SK-MEL-5 (cell line): ENCODE results near the gene USHBP1. TPM values are rescaled to one million over a fixed set of nuclear protein-coding genes. Genes with fewer than 3 reads are reported as not detected.

Experiments
- DNase-seq: peaks from one replicate; pipeline ENCODE4 v3.0.0-alpha.2; 2016; ENCODE audit warnings: low read depth, low spot score
- in situ Hi-C: cut with HindIII; loops from 2 replicates; pipeline ENCODE4 v1.10.0; 2016; ENCODE audit warnings: low sequenced_read_pairs, high pct_unique_total_duplicates, low pct_unique_long_range_greater_than_20kb
- total RNA-seq: library from RNA; depleted of rRNA; stranded (reverse); fragments of >200 nt; shearing (Covaris generic); gene quantifications from 2 replicates; pipeline ENCODE4 v1.2.3, GENCODE V29; 2014

USHBP1 gene
- total RNA-seq, 1 experiment from 2014 or later: not detected

DNA sequence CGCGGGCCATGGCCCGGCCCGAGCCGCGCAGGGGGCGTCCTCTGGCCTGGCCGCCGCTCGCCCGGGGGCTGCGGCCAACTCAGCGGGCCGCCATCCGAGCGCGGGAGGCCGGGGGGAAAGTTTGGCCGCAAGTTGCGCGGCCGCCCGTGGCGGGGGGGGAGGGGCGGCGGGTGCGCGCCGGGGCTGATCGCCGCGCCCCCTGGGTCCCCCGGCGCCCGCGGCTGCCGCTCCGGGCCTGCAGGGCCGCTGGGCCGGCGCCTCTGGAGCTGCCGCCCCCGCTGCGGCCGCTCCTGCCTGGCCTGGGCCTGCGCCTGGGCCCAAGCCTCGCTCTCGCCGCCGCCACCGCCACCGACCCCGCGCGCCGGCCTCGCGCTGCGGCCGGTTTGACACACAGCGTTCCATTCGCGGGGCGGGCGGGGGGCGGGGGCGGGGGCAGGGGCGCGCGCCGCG lies 19.0 kb downstream of the USHBP1 start, which contains the start of gene NR2F6:
TSS of gene NR2F6 (minus strand) at position 385 of the 450 bp plus-strand sequence. CDS start 699 bp downstream, outside the sequence.
- in situ Hi-C loops: no loop called here
- DNase-seq: no peak

DNA sequence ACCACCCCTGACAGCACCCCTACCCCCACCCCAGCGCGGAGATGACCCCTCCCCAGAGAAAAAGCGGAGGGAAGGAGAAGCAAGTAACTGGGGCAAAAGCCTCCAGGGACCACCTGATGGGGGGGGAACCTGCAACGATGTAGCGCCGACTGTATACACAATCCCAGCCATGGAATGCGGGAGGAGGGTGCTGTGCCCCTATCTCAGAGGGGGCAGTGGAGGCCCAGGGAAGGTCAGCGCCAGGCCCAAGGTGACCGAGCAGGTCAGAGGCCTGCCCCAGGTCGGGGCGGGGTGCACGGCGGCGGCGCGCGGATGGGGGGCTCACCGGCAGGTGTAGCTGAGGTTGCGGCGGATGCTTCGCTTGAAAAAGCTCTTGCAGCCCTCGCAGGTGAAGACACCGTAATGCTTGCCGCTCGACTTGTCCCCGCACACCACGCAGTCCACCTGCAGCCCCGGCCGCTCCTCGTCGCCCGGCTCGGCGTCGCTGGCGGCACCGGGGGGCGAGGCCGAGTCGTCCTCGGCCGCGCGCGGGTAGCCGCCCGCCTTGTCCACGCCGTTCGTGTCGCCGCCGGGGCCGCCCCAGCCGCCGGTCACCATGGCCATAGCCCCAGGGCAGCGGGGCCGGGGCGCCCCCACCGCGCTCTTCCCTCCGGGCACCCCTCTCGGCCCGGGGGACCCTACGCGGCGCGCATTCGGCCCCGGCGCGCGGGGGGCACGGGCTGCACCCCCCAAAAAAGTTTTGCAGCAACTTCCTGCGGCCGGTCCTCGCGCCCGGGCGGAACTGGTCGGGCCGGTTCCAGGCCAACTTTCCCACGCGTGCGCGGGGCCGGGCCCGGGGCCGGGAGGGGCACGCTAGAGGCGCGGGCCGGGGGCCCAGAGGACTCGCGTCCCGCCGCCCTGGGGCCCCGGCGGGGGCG lies 19.7 kb downstream of the USHBP1 start:
- DNase-seq: no peak
- in situ Hi-C loops: no loop called here

DNA sequence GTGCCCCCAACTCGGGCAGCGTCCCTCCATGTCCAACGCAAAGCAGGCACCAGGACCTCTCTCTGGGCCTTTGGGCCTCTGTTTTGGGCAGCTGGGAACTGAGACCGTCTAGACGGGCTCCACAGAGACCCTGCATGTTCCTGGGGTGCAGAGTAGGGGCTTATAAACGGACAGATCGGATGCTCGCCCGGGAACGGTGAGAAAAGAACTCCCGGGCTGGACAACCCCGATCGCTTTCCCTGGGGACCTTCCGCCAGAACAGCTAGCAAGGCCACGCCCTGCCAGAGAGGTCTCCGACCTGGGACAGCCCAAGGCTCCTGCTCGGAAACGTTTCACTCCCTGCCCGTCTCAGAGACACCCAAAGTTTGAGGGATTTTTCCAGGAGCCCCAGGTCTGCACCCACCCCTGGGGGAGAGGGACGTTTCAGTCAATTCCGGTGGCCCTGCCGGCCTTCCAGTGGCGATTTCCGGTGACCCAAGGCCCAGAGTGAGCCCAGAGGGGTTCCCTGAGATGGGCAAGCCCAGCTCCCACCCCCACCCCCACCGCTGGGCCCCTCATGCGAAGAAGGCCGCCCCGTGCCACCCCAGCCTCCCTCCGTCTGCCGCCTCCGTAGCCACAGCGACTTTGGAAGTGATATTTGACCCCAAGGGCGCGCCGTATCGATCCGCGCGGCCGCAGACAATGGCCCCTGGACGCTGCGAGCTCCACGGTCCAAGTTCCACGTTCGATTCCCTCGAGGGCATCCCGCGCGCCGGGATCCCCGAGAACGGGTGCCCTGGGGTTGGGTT lies 20.5 kb downstream of the USHBP1 start:
- in situ Hi-C loops: no loop called here
- DNase-seq: peak; percentile 47

DNA sequence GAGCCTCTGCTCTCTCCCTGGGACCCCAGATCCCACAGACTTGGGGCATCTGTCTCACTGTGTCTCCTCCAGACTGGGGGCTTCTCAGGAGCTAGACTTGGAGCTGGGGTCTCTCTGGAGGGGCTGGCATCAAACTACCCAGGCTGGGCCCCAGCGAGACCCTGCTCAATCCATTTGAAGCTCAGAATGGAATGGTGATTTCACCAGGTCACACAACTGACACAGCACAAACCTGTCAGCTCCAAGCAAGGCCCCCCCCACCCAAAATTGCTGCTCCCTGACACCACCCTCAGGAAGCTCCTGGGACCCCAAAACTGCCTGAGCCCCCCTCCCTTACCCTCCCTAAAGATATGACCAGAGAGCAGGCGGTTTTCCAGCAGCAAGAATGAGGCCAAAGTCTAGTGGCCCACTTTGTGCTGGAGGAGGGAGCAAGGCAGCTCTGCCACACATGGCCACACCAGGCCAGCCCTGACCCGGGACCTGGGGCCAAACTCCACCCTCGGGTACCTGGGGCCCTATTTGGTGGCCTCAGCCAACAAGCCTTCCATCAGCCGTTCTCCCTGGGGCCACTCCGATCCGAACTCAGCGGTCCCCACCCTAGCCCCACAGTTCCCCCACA lies 21.2 kb downstream of the USHBP1 start:
- DNase-seq: no peak
- in situ Hi-C loops: no loop called here

DNA sequence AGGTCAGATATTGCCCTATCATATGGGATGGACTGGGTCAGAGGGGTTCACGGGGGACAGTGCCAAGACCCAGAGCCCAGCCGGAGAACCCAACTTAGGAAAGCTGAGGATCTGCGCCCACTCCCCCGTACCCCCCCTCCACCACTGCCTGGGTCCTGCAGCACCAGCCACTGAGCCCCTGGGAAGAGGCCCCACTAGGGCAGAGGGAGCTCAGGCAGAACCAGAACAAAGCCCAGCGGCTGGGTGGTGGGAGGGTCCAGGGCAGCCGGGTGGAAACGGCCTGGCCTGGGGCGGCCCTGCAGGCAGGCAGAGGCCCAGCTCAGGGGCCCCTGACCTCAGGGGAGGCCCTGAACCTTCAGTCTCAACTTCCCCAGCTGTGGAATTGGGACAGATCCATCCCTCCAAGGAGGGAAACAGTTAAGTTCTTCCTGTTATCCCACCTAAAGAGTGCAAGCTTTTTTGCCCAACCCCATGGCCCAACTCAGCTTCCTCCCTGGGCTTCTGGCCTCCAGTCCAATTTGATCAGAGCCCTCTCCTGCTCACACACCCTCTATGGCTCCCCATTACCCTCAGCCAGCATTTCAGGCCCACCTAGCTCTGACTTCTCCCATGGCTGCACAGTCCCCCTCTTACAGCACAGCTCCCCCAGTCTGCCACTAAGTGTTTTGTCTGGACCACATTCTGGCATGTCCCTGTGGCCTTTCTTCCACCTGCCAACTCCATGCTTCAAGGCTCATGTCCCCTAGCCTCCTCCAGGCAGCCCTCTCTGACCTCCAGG lies 21.9 kb downstream of the USHBP1 start:
- DNase-seq: no peak
- in situ Hi-C loops: no loop called here

DNA sequence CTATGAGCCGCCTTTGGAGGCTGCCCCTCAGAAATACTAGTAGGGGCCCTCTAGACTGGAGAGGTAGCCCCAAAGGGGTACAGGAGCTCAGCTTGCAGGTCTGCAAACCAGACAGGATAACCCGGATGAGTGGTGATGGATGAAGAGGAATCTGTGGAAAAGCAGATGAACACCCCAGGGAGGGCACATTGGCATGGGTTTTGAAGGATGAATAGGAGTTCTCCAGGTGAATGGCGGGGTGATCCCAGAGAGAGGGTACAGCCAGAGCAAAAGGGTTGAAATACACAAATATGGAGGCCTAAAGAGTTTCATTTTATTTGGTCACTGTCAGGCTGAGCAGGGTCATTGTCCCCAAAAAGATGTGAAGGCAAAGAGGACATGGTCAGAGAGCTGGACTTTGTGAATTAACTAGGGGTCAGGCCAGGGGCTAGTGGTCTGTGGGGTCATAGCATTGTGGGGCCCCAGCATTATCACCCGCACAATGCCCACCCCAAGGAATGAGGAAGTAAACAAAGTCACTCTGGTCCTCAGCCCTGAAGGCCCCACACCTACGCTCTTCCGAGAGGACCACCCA lies 23.6 kb downstream of the USHBP1 start:
- DNase-seq: no peak
- in situ Hi-C loops: no loop called here

DNA sequence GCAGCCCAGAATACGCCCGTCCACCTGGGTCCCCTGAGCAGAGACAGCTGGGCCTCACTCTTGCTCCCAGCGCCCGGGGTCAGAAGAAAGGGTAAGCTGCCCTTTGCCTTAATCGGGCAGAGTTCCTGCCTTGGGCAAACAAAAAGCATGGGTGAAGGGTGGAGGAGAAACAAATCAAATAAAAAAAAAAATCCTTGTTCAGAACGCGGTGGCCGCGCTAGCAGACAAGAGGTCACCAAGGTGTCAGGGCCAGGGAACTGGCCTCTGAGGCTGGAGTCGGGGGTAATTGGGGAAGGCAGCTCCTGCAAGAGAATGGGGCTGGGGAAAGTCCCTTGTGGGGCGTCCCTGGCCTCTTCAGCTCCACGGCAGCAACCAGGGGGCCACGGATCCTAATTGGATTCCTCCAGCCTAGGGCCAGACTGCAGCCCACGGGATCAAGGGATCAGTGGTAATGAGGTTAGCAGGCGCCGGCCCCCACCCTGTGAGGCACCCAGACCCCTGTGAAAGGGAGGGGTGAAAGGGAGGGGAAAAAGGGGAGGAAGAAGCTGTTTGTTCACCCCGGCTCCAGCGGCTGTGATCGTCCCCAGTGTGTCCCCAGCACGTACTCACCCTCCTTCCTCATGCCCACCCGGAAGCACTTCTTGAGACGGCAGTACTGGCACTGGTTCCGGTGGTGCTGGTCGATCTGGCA lies 24.3 kb downstream of the USHBP1 start:
- DNase-seq: no peak
- in situ Hi-C loops: no loop called here

DNA sequence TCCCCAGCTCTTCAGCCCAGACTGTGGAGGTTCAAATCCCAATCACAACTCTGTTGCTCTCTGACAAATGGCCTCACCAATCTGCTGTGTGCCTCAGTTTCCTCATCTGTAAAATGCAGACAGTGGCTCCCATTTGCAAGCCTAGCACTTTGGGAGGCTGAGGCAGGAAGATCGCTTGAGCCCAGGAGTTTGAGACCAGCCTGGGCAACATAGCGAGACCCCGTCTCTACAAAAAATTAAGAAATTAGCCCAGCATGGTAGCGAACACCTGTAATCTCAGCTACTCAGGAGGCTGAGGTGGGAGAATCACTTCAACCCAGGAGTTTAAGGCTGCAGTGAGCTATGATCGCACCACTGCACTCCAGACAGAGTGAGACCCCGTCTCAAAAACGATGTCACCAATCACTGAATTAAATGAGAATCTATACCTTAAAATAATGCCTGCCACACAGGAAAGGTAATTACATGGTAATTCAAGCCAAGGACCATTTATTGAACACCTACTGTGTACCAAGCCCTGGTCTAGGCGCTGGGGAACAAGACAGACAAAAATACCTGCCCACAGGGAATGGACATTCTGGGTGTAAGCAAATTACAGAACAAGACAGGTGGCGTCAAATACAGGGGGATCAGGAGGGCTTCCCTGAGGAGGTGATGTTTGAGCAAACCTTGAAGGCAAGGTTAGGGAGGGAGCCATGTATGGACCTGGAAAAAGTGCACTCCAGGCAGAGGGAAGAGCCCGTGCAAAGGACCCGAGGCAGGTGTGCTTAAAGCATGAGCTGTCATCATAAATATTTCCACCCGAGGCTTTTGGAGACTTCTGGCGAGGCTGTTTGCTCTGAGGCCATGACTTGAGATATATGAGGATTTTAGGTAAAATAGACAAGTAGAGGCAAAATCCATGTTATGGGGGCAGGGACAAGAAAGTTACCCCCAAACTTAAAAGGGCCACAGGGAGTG lies 26.5 kb downstream of the USHBP1 start:
- no peak for DNase-seq
- in situ Hi-C loops: no loop called here

DNA sequence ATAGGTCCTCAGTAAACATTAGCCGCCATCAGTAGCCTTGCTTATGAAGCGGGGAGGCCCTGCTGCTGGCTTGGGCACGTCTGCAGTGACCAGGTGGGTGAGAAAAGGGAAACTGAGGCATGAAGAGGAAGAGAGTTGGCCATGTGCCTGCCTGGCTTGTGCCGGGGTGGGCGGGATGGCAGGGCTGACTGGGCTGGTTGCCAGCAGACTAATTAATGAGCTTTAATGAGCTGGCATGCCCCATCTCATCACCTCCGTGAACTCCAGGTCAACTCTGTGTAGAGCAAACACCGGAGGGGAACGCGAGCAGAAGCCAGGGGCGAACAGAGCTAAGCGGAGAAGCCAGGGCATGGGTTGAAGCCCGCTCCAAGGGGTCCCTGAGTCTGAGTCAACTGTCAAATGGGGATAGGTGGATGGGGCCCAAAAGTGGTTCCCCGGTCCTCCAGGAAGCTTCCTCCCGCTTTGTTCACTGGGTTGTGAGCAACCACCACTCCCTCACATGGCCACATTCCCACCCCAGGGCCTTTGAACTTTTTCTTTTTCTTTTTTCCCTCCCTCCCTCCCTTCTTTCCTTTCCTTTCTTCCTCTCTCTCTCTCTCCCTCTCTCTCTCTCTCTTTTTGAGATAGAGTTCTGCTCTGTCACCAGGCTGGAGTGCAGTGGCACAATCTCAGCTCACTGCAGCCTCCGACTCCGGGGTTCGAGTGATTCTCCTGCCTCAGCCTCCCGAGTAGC lies 27.6 kb downstream of the USHBP1 start:
- in situ Hi-C loops: no loop called here
- DNase-seq: no peak

DNA sequence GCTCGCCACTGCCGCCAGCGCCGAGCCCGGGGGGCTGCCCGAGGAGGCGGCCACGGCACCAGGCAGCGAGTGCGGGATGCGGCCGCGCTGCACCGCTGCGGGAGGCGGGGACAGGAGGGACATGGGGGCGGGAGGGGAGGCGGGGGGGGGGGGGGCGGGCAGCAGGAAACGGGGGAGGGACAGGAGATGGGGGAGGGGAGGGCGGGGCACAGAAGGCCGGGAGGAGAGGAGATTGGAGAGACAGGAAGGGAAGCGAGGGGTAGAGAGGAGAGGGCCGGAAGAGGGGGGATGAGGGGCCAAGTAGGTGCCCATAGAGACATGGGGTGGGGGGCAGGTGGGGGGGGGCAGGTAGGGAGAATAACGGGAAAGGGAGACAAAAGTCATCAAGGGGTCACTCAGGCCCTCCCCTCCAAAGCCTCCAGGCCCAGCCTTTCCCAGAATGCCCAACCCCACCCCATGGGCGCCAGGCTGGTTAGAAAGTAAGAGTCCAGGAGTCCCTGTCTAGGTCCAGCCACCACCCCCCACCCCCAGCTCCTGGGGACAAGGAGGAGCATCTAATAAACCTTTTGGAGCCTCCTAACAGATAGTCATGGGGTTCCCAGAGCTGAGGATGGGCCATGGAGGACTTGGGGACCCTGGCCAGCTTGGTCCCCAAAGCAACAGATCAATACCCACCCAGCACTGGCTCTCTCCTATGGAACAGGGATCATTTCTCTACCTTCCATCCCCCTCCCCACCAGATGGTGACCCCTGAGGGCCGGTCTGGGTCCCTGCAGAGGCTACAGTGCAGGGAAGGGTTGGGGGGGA lies 28.4 kb downstream of the USHBP1 start:
- in situ Hi-C loops: no loop called here
- DNase-seq: peak; percentile 54

DNA sequence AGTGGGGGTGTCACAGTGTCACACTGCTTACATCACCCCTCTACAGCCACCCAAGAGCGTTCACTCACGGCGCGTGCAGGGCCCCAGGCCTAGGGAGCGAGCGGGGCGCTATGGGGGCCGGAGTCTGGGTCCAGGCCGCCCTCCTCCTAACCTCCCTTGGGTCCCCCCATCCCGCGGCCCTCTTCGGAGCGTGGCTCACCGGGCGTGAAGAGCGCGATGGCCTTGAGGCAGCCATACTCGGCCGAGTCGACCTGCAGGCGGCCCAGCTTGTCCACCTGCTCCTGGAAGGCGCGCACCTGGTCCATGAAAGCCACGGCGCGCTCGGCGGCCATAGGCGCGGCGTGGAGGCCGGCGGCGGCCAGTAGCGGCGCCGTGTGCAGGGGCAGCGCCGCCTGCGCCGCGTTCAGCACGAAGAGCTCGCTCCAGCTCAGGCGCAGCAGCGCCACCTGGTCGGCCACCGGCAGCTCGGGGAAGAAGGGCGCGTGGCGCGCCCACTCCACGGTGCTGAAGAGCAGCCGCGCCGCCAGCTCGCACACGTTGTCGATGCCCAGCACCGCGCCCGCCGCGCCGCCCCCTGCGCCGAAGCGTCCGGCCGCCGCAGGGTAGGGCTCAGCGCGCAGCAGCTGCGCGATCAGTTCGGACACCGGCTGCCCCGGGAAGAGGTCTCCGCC lies 29.1 kb downstream of the USHBP1 start:
- DNase-seq: peak; percentile 52
- in situ Hi-C loops: no loop called here

DNA sequence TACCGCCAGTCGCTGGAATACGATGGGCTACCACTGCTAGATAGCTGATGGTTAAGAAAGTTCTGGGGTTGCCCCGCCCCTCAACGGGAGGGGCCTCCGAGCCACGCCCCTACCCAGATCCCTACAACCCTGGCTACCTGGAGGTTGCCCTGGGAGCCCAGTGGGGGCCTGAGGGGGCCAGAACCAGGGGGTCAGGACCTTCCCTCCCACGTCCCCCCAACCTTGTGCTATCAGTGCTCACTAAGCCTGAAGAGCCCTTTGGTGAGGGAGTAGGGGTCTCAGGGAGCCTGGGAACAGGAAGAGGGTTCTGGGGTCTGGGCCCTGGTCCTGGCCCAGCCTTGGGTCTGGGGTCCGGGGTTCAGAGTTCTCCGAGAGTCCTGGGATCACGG lies 29.6 kb downstream of the USHBP1 start:
- peak; percentile 65 for DNase-seq
- in situ Hi-C loops: no loop called here

DNA sequence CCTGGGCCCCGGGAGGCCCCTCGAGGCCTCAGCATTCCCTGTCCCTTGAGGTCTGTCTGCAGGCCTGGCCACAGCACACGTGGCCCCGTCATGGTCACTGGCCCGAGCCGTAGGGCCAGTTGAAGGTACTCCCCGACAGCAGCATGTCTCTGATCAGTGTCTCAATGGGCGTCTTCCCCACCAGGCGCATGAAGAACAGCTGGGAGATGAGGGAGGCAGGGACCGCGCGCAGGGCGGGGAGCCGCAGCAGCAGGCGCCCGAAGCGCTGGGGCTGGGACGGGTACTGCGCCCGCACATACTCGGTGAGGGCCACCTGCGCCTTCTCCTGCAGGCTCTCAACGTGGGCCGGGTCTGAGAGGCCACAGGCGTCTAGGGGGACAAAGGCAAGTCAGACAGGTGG lies 32.3 kb downstream of the USHBP1 start:
- in situ Hi-C loops: no loop called here
- no peak for DNase-seq

DNA sequence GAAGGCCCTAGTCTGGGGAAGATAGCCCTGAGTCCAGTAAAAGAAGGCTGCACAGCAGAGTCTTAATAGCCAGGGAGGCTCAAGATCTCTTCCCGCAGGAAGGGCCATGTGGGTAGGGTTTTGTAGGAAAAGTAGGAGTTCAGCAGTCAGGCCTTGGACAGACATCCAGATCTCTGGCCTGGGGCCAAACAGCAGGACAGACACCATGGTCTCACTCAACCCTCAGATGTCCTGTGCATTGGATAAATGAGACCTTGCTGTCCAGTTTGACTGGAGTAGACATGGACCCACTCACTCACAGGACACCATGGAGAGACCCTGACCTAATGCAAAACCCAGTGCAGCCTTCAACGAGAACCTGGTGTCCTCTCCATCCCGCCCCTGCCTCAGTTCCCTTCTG lies 34.7 kb downstream of the USHBP1 start:
- in situ Hi-C loops: no loop called here
- DNase-seq: no peak
